ENCODE results near the gene FREM1.

FREM1 gene, protein sequence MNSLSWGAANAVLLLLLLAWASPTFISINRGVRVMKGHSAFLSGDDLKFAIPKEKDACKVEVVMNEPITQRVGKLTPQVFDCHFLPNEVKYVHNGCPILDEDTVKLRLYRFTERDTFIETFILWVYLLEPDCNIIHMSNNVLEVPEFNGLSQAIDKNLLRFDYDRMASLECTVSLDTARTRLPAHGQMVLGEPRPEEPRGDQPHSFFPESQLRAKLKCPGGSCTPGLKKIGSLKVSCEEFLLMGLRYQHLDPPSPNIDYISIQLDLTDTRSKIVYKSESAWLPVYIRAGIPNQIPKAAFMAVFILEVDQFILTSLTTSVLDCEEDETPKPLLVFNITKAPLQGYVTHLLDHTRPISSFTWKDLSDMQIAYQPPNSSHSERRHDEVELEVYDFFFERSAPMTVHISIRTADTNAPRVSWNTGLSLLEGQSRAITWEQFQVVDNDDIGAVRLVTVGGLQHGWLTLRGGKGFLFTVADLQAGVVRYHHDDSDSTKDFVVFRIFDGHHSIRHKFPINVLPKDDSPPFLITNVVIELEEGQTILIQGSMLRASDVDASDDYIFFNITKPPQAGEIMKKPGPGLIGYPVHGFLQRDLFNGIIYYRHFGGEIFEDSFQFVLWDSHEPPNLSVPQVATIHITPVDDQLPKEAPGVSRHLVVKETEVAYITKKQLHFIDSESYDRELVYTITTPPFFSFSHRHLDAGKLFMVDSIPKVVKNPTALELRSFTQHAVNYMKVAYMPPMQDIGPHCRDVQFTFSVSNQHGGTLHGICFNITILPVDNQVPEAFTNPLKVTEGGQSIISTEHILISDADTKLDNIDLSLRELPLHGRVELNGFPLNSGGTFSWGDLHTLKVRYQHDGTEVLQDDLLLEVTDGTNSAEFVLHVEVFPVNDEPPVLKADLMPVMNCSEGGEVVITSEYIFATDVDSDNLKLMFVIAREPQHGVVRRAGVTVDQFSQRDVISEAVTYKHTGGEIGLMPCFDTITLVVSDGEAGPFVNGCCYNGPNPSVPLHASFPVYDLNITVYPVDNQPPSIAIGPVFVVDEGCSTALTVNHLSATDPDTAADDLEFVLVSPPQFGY (N-terminal part only)

GRCh38 chr9:14909961-14910805 lies at the start of gene FREM1:
Gene FREM1 (minus strand): TSS chr9:14910428. CDS start chr9:14868977, 41,451 bp downstream.
- Mint-ChIP-seq H3K4me1 (ENCODE audit: low read depth) (no peaks in the 10 kb centered on the region), H3K4me3 (no peak within 1 kb of the TSS), H3K9me3 (no peaks in the 10 kb centered on the region), H3K27me3 (no peaks in the 10 kb centered on the region), H3K36me3 (ENCODE audit: low read depth) (no peaks in the 10 kb centered on the region), H3K27ac (no peak within 1 kb of the TSS)
- no peak for DNase-seq

- H3K27me3 Mint-ChIP-seq = no peaks in the 10 kb centered on the region
- H3K4me1 Mint-ChIP-seq (ENCODE audit: low read depth) = peaks cover 21% of the 10 kb centered on the region
- H3K4me3 Mint-ChIP-seq = no peak overlapping the region
- H3K9me3 Mint-ChIP-seq = no peaks in the 10 kb centered on the region
- H3K27ac Mint-ChIP-seq = peak overlapping the region; percentile 8
- no peaks in the 10 kb centered on the region for H3K36me3 Mint-ChIP-seq (ENCODE audit: low read depth)
- no peak for DNase-seq
These were observed 48.8 kb upstream of the FREM1 start for GRCh38 chr9:14958989-14959388.

GRCh38 chr9:14957109-14957508 lies 46.9 kb upstream of the FREM1 start:
- DNase-seq = no peak
- H3K27ac Mint-ChIP-seq = no peak overlapping the region
- H3K4me3 Mint-ChIP-seq = no peak overlapping the region
- H3K9me3 Mint-ChIP-seq = no peaks in the 10 kb centered on the region
- peaks cover 19% of the 10 kb centered on the region for H3K4me1 Mint-ChIP-seq (ENCODE audit: low read depth)
- H3K36me3 Mint-ChIP-seq (ENCODE audit: low read depth) = no peaks in the 10 kb centered on the region
- no peaks in the 10 kb centered on the region for H3K27me3 Mint-ChIP-seq

GRCh38 chr9:14956208-14956607 lies 46.0 kb upstream of the FREM1 start:
- no peaks in the 10 kb centered on the region for H3K9me3 Mint-ChIP-seq
- H3K36me3 Mint-ChIP-seq (ENCODE audit: low read depth) = no peaks in the 10 kb centered on the region
- H3K27me3 Mint-ChIP-seq = no peaks in the 10 kb centered on the region
- no peak overlapping the region for H3K4me3 Mint-ChIP-seq
- no peak for DNase-seq
- H3K27ac Mint-ChIP-seq = no peak overlapping the region
- peaks cover 12% of the 10 kb centered on the region for H3K4me1 Mint-ChIP-seq (ENCODE audit: low read depth)

DNA sequence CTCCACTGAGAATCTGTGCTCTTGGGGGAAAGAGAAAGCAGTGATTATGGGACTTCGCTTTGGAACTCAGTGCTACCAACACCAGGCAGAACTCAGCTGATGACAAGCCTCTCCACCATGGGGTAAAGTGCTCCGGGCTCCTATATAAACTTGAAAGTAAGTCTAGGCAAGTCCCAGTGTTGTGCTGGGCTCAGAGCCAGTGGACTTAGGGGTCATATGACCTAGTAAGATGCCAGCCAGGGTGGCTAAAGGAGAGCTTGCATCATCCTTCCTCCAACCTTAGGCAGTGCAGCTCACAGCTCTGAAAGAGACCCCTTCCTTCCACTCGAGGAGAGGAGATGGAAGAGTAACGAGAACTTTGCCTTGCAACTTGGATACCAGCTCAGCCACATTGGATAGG lies 35.1 kb upstream of the FREM1 start:
- DNase-seq = no peak
- no peak overlapping the region for H3K4me3 Mint-ChIP-seq
- no peak overlapping the region for H3K27ac Mint-ChIP-seq
- H3K36me3 Mint-ChIP-seq (ENCODE audit: low read depth) = no peaks in the 10 kb centered on the region
- H3K9me3 Mint-ChIP-seq = no peaks in the 10 kb centered on the region
- H3K27me3 Mint-ChIP-seq = peaks cover 4% of the 10 kb centered on the region
- no peaks in the 10 kb centered on the region for H3K4me1 Mint-ChIP-seq (ENCODE audit: low read depth)

DNA sequence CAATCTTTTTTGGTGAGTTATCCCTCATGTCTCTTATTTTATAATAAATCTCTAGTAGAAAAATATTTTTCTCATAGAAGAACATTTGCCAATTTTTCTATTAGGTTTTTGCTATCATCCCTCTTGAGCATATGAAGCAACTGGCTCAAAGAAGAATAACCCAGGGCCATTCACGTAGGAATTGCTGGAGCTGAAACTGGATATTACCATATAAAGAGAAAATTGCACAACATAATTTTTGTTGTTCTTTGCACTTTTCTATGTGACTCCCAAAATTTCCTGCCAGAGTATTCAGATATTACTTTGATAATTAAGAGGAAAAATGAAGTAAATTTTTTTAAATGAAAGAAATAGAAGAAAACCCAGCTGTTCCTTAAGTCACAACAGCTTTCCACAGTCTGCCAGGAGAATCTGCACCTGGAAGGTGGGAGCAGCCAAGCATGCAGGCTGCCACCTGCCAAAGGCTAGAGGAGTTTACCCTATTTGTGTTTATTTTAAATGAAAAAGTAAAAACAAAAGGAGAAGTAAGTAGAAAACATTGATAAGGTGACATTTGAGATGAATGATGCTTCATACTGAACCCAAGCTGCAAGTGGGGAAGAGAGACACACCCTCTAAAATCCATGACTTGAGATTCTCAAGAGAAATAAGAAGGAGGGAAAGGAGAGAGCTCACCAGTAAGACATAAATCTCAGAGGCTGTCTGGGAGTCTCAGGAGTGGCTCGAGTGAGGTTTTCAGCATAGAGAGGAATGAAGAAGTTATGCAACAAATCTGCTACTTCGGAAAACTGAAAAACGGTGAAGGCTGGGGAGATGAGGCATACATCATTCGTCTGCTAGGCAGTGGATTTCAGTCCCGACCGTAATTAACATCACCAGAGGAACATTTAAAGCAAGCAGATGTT lies 31.5 kb upstream of the FREM1 start:
- DNase-seq = no peak
- Mint-ChIP-seq H3K4me3 (no peak overlapping the region), H3K9me3 (no peaks in the 10 kb centered on the region), H3K36me3 (ENCODE audit: low read depth) (no peaks in the 10 kb centered on the region), H3K27me3 (peaks cover 4% of the 10 kb centered on the region), H3K27ac (no peak overlapping the region), H3K4me1 (ENCODE audit: low read depth) (no peaks in the 10 kb centered on the region)

DNA sequence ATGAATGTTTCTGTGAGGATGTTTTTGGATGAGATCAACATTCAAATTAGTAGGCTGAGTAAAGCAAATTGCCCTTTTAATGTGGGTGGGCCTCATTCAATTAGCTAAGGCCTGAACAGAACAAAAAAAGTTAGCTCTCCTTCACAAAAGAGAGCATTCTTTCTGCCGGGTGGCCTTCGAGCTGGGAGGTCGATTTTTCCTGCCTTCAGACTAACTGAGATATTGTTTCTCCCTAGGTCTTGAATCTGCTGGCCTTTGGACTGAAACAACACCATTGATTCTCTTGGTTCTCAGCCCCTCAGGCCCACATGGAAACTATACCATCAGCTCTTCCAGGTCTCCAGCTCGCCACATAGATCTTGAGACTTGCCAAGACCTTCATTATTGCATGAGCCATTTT lies 29.1 kb upstream of the FREM1 start:
- Mint-ChIP-seq H3K4me1 (ENCODE audit: low read depth) (no peaks in the 10 kb centered on the region), H3K27ac (no peak overlapping the region), H3K27me3 (peaks cover 4% of the 10 kb centered on the region), H3K36me3 (ENCODE audit: low read depth) (no peaks in the 10 kb centered on the region), H3K4me3 (no peak overlapping the region), H3K9me3 (no peaks in the 10 kb centered on the region)
- DNase-seq = no peak

DNA sequence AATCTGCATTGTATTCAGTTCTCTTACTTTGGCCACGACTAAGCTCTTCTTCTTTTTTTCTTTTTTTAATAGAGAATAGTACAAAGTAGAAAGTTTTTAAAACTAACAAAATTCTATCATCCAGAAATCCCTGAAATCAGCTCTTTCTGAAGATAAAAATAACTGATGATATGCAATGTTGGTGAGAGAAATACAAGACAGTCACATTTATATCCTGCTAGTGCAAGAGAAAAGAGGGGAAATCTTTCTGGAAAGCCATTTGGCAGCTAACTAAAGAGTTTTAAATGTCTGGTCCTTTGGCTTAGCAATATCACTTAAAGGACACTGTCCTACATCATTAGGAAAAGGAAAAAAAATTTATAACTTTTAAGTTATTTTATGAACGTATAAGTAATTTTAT lies 27.0 kb upstream of the FREM1 start:
- H3K27me3 Mint-ChIP-seq = no peaks in the 10 kb centered on the region
- H3K4me1 Mint-ChIP-seq (ENCODE audit: low read depth) = no peaks in the 10 kb centered on the region
- no peaks in the 10 kb centered on the region for H3K36me3 Mint-ChIP-seq (ENCODE audit: low read depth)
- DNase-seq = no peak
- H3K9me3 Mint-ChIP-seq = no peaks in the 10 kb centered on the region
- H3K4me3 Mint-ChIP-seq = no peak overlapping the region
- H3K27ac Mint-ChIP-seq = no peak overlapping the region

GRCh38 chr9:14936491-14936890 lies 26.3 kb upstream of the FREM1 start:
- H3K36me3 Mint-ChIP-seq (ENCODE audit: low read depth) = no peaks in the 10 kb centered on the region
- no peak overlapping the region for H3K27ac Mint-ChIP-seq
- no peaks in the 10 kb centered on the region for H3K4me1 Mint-ChIP-seq (ENCODE audit: low read depth)
- no peak for DNase-seq
- H3K9me3 Mint-ChIP-seq = no peaks in the 10 kb centered on the region
- H3K27me3 Mint-ChIP-seq = no peaks in the 10 kb centered on the region
- no peak overlapping the region for H3K4me3 Mint-ChIP-seq

- Mint-ChIP-seq H3K27ac (no peak overlapping the region), H3K36me3 (ENCODE audit: low read depth) (no peaks in the 10 kb centered on the region), H3K27me3 (no peaks in the 10 kb centered on the region), H3K4me3 (no peak overlapping the region), H3K4me1 (ENCODE audit: low read depth) (no peaks in the 10 kb centered on the region), H3K9me3 (no peaks in the 10 kb centered on the region)
- DNase-seq = no peak
These were observed 25.7 kb upstream of the FREM1 start for GRCh38 chr9:14935964-14936363.

- H3K9me3 Mint-ChIP-seq = no peaks in the 10 kb centered on the region
- H3K4me3 Mint-ChIP-seq = no peak overlapping the region
- H3K27me3 Mint-ChIP-seq = no peaks in the 10 kb centered on the region
- H3K4me1 Mint-ChIP-seq (ENCODE audit: low read depth) = no peaks in the 10 kb centered on the region
- no peak for DNase-seq
- H3K36me3 Mint-ChIP-seq (ENCODE audit: low read depth) = no peaks in the 10 kb centered on the region
- no peak overlapping the region for H3K27ac Mint-ChIP-seq
These were observed 25.0 kb upstream of the FREM1 start for GRCh38 chr9:14935106-14935751.

DNA sequence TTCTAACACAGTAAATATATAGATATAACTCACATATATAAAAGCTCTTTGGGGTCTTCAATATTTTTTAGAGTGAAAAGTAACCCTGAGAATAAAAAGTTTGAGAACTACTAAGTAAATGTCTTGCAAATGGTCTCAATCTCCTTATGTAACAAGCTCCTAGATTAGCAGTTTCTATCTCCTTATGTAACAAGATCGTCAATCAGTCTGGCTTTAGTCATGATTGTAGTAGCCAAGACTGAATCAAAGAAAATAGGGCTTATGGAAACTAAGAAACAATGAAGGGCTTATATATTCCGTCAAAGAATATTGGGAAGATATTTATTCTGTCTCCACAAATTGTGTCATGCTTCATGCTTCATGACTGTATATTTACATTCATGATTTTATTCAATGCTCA lies 22.4 kb upstream of the FREM1 start:
- Mint-ChIP-seq H3K9me3 (no peaks in the 10 kb centered on the region), H3K4me3 (no peak overlapping the region), H3K4me1 (ENCODE audit: low read depth) (no peaks in the 10 kb centered on the region), H3K27ac (no peak overlapping the region), H3K36me3 (ENCODE audit: low read depth) (no peaks in the 10 kb centered on the region), H3K27me3 (no peaks in the 10 kb centered on the region)
- DNase-seq = no peak

- no peak for DNase-seq
- no peak overlapping the region for H3K27ac Mint-ChIP-seq
- no peak overlapping the region for H3K4me3 Mint-ChIP-seq
- H3K9me3 Mint-ChIP-seq = no peaks in the 10 kb centered on the region
- no peaks in the 10 kb centered on the region for H3K36me3 Mint-ChIP-seq (ENCODE audit: low read depth)
- no peaks in the 10 kb centered on the region for H3K27me3 Mint-ChIP-seq
- H3K4me1 Mint-ChIP-seq (ENCODE audit: low read depth) = no peaks in the 10 kb centered on the region
These were observed 22.0 kb upstream of the FREM1 start for GRCh38 chr9:14932231-14932630.
